GM18508 (cell line): ENCODE measurements around the gene ACSBG1.

Source experiments
- ATAC-seq: cut with Tn5 transposase; IDR thresholded peaks from one replicate; pipeline ENCODE4 v1.9.1; 2021; ENCODE audit warnings: moderate number of reproducible peaks; ENCODE audit not compliant: insufficient read depth, unreplicated experiment

The ACSBG1 gene

DNA sequence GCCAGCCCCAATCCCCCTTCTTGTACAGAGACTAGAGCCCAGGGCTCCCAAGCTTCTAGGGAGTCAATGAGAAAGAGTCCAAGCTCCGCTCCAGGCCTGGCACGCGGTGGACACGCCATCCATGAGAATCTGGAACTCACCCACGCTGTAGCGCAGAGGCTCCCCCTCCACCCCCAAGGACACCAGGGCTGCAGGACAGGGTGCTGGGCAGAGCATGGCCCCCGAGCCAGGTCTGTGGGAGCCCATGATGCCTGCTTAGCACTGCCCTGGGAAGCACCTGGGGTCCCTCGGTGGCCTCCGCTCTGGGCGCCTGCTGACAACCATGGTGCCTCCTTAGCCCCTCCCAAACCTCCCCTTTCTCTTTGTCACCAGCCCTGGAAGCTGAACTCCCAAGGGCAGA lies 28.5 kb downstream of the ACSBG1 start:
- no peak for ATAC-seq

- no peak for ATAC-seq
Measured at GRCh38 chr15:78205337-78205736, 29.0 kb downstream of the ACSBG1 start.

DNA sequence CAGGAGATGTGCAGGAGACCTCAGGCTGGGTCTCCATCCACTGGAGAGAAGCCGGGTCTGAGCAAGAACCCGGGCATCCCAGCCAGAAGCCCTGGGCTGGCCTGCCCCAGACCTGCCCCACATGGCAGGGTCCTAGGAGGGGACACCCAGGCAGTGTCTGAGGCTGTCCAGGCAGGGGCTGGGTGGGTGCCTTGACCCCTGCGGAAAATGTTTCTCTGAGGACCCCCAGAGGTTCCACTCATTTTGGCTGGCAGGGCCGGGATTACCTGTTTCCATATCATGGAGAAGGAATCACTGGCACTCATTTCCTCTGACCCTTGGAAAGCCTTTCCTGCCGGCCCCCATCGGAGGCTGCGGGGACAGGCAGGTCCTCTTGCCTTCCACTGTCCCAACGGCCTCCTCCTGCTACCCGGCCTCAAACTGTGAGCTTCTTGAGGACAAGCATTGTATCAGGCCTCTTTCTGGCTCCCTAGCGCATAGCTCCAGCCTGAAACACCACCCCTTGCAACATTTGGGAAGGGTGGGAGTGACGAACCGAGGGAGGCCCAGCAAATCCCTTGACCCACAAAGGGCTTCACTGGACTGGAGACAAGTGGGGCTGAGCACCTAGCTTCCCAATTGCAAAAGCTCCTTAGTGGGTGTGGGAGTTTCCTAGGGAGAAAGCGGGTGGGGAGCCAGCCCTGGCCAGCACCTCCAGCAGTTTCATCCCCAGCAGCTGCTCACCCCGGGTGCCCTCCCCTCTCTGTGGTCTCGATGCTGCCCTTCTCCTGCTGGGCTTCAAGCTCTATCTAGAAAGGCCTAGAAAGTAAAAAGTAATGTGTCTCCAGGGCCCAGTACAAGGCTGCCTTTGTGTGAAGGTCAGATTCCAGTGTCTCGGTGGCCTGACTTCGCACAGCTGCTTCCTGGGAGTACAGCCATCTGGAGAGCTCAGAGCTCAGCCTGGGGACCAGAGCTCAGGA lies 29.7 kb downstream of the ACSBG1 start:
- no peak for ATAC-seq

GRCh38 chr15:78203346-78204225 lies 30.8 kb downstream of the ACSBG1 start:
- ATAC-seq, result no peak

- ATAC-seq, result no peak
Measured at GRCh38 chr15:78201281-78202190, 32.8 kb downstream of the ACSBG1 start.

DNA sequence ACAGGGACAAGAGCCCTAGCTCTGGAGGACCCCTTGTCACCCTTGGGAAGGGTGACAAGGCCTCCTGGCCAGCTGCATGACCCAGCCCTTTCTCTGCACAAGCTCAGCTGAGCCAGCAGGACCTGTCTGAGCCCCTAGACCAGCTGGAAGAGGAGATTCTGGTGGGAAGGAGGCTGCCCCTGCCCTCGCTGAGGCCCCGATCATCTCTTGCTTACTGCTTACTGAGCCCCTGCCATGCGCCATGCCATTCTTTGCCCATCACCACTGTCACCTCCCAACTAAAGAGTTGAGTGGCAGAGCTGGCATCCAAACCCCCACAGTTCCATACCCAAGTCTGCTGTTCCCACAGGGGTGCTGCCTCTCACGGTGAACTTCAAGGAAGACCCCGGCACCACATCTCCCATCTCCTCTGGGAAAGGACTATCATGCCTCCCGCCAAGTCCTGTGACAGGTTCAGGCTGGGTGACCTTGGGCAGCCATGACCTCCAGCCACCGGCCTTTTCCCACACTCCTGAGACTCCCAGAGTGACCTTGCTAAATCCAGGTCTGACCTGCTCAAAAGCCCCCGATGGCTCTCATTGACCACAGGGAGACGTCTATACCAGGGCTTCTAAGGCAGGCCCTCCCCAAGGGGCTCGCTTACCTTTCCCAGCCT lies 34.0 kb downstream of the ACSBG1 start:
- no peak for ATAC-seq

GRCh38 chr15:78197632-78198031 lies 36.7 kb downstream of the ACSBG1 start:
- ATAC-seq, result no peak

DNA sequence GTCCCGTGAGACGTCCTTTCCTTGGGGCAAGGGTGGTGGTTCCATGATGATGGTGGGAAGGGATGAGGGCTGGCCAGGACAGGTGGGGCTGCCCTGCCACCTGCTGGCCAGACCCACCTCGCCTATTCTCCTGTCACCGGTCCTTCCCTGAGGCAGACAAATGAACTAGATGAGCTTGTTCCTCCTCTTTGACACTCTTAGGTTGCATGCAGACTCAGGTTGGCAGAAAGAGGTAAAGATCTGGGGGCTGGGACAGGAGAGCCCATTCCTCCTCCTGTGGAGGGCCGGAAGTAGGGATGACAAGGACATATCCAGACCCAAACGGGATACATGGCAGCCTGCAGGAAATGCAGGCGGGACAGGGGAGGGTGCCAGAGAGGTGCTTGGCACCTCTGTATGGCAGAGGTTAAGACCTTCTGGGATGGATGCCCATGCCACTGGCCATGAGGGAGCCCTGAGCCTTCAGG lies 38.6 kb downstream of the ACSBG1 start:
- no peak for ATAC-seq

- no peak for ATAC-seq
Measured at GRCh38 chr15:78194568-78194925, 39.8 kb downstream of the ACSBG1 start.

DNA sequence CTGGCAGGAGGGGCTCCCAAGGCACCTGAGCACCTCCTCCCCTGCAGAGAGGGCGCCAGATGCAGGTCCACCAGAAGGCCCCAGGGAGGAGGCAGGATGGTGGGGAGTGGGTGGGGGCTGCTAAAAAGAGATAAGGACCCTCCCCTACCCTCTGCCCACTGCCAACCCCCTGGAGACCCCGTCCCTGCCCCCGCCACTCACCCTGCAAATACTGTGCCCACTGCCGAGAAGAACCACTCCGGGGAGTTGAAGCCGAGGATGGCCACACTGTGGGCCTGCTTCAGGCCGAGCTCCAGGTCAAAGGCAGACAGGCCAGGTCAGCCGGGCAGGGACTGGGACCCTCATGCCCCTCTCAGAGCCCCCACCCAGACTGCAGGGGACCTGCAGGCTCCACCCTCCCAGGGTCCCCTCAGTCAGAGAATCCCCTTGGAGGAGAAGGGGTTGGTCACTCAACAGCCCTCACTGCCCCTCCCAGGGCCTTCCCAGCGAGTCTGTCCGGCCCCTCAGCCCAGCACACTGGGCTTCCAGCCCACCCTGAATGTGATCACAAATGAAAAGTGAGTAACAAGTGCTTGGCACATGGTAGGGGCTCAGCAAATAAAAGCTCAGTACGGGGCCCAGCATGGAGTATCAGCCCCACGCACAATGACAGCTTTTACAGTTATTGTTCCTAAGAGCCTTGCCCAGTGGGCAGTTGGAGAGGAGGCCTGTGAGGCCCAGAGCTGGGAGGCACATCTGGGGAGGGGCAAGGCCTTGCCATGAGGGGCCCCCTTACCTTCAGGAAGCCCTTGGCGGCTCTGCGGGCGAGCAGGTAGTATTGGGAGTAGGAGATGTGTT lies 40.4 kb downstream of the ACSBG1 start:
- ATAC-seq, result no peak

- no peak for ATAC-seq
Measured at GRCh38 chr15:78192826-78193594, 41.4 kb downstream of the ACSBG1 start.

DNA sequence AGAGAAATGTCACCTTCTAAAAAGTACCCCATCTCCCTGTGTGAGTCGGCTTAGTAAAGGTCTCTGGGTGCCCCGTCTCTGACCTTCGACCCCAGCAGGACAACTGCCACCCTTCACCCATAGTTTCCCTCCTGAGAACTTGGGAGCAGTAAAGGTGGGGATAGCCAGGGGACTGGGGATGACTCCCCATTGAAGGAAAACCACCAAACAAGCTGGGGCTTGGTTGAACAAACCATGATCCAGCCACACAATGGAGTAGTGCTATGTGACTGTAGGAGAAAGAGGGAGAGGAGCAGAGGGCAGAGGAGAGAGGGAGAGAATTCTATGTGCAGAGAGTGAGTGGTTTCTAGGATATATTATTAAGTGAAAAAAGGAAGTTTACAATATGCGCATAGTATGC lies 51.5 kb downstream of the ACSBG1 start:
- ATAC-seq, result no peak

DNA sequence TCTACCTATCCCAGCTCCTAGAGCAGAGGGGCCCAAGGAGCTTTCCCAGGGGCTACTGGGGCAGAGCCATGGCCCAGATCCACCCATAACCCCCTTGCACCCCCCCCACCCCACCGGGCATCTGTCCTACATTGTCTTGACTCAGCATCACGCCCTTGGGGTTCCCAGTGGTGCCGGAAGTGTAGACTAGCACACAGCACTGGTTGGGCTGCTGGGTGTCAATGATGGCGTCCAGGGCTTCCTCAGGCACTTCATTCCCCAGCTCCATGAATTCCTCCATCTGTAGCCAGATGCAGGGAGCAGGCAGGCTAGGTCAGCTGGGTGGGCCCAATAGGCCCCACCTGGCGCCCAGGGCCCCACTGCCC lies 52.0 kb downstream of the ACSBG1 start:
- ATAC-seq, result no peak

- no peak for ATAC-seq
Measured at GRCh38 chr15:78179906-78180305, 54.5 kb downstream of the ACSBG1 start.

- no peak for ATAC-seq
Measured at GRCh38 chr15:78179286-78179840, 55.0 kb downstream of the ACSBG1 start.

- ATAC-seq, result no peak
Measured at GRCh38 chr15:78178064-78178463, 56.3 kb downstream of the ACSBG1 start.

- no peak for ATAC-seq
Measured at GRCh38 chr15:78177447-78177873, 56.9 kb downstream of the ACSBG1 start.

- no peak for ATAC-seq
Measured at GRCh38 chr15:78175330-78175729, 59.0 kb downstream of the ACSBG1 start.
